GM19452 (cell line): ENCODE measurements around the gene NLRP9.

Experiments used
- ATAC-seq: cut with Tn5 transposase; IDR thresholded peaks from one replicate; pipeline ENCODE4 v1.9.1; 2021; ENCODE audit not compliant: unreplicated experiment

NLRP9 gene

GRCh38 chr19:55689411-55690108 is 48.6 kb downstream of the NLRP9 start:
- no peak for ATAC-seq

GRCh38 chr19:55688422-55689218 is 49.6 kb downstream of the NLRP9 start:
- ATAC-seq = no peak

GRCh38 chr19:55687281-55688201 is 50.7 kb downstream of the NLRP9 start:
- no peak for ATAC-seq

GRCh38 chr19:55686311-55687050 is 51.7 kb downstream of the NLRP9 start:
- ATAC-seq = no peak

- ATAC-seq = no peak
Observed at GRCh38 chr19:55685776-55686175, 52.4 kb downstream of the NLRP9 start.

- no peak for ATAC-seq
Observed at GRCh38 chr19:55684946-55685681, 53.1 kb downstream of the NLRP9 start.

GRCh38 chr19:55683449-55684261 is 54.5 kb downstream of the NLRP9 start:
- ATAC-seq = no peak

- ATAC-seq = no peak
Observed at GRCh38 chr19:55681131-55682092, 56.8 kb downstream of the NLRP9 start.

- no peak for ATAC-seq
Observed at GRCh38 chr19:55680339-55681130, 57.7 kb downstream of the NLRP9 start.

GRCh38 chr19:55679343-55680257 is 58.6 kb downstream of the NLRP9 start:
- ATAC-seq = no peak

GRCh38 chr19:55678121-55678671 is 60.0 kb downstream of the NLRP9 start:
- peak; percentile 71 for ATAC-seq

GRCh38 chr19:55677572-55678028 is 60.6 kb downstream of the NLRP9 start:
- no peak for ATAC-seq

GRCh38 chr19:55676889-55677505 is 61.2 kb downstream of the NLRP9 start:
- ATAC-seq = no peak

GRCh38 chr19:55676383-55676782 is 61.8 kb downstream of the NLRP9 start:
- no peak for ATAC-seq

GRCh38 chr19:55675661-55676354 is 62.4 kb downstream of the NLRP9 start:
- ATAC-seq = no peak
